GM12878 (cell line): ENCODE measurements around the gene ALG3. TPM values are rescaled to one million over a fixed set of nuclear protein-coding genes. Genes with fewer than 3 reads are reported as not detected.

ENCODE experiments used
- ATAC-seq: fragments of 200-7000 bp; cut with Tn5 transposase; 3 replicates; pipeline ENCODE4 v1.9.1; 2020; ENCODE audit warnings: mild to moderate bottlenecking, moderate library complexity
- BruUV-seq: library from RNA; stranded (reverse); fragments of 400-500 nt; replicated peaks from 2 replicates; lab custom pipeline; 2021; lab: Mats Ljungman, UMichigan
- CTCF ChIA-PET: fragments of 300-600 bp; sonication (Branson Sonifier 250); formaldehyde crosslinking; extraction: SDS; loops from one replicate; lab custom pipeline; 2021; ENCODE audit warnings: inconsistent platforms; lab: Yijun Ruan, JAX
- POLR2A ChIA-PET: fragments of 350-600 bp; formaldehyde crosslinking; extraction: SDS; loops from one replicate; lab custom pipeline; 2021; ENCODE audit warnings: inconsistent platforms; lab: Charles Lee
- RAD21 ChIA-PET: fragments of 300-600 bp; sonication (Branson Sonifier 250); formaldehyde crosslinking; loops from one replicate; lab custom pipeline; 2023; ENCODE audit warnings: antibody characterized with exemption; ENCODE audit not compliant: unreplicated experiment; lab: Charles Lee
- SMC1A ChIA-PET: fragments of 300-600 bp; sonication (Branson Sonifier 250); formaldehyde crosslinking; loops from one replicate; lab custom pipeline; 2023; ENCODE audit not compliant: unreplicated experiment, uncharacterized antibody; lab: Charles Lee
- DNase-seq: peaks from one replicate; pipeline ENCODE4 v3.0.0-alpha.2; 2011; ENCODE audit warnings: low read depth, low spot score
- FAIRE-seq: peaks from 3 replicates; lab custom pipeline; 2011; peaks lifted over from hg19 to GRCh38; lab: Jason Lieb, UNC
- H2AFZ ChIP-seq: 2 replicates; pipeline ENCODE4 v1.6.0; 2011; ENCODE audit warnings: low read depth, low read length, control low read depth; ENCODE audit not compliant: control insufficient read depth
- H3K27ac ChIP-seq: 2 replicates; pipeline ENCODE4 v1.5.1; 2011; ENCODE audit warnings: control low read depth; ENCODE audit not compliant: control insufficient read depth, insufficient read depth
- H3K27me3 ChIP-seq, 2 experiments: replicated peaks in 1 of 2; 2 replicates each; pipeline versions ENCODE4 v1.6.0 to v1.6.1; 2011; ENCODE audit warnings: low read length in 1 of 2; ENCODE audit not compliant: control insufficient read depth in 2 of 2, insufficient read depth in 2 of 2
- H3K36me3 ChIP-seq, 2 experiments: 2 replicates each; pipeline ENCODE4 v1.5.1; 2011; ENCODE audit warnings: low read length in 1 of 2; ENCODE audit not compliant: control insufficient read depth in 2 of 2, insufficient read depth in 2 of 2
- H3K4me1 ChIP-seq: 2 replicates; pipeline ENCODE4 v1.6.1; 2011; ENCODE audit warnings: mild to moderate bottlenecking, low read length, moderate library complexity, mixed read lengths; ENCODE audit not compliant: control insufficient read depth, insufficient read depth
- H3K4me2 ChIP-seq: 2 replicates; pipeline ENCODE4 v1.6.0; 2011; ENCODE audit warnings: control low read depth; ENCODE audit not compliant: control insufficient read depth, insufficient read depth
- H3K4me3 ChIP-seq: fragments of 200-600 bp; sonication (generic); 2 replicates; pipeline ENCODE4 v1.5.1; 2016
- H3K79me2 ChIP-seq: 2 replicates; pipeline ENCODE4 v1.6.0; 2011; ENCODE audit warnings: low read length; ENCODE audit not compliant: control insufficient read depth, insufficient read depth
- H3K9ac ChIP-seq: 2 replicates; pipeline ENCODE4 v1.8.0; 2011; ENCODE audit warnings: low read length, control low read depth, mixed read lengths; ENCODE audit not compliant: control insufficient read depth, insufficient read depth
- H3K9me3 ChIP-seq: replicated peaks from 3 replicates; pipeline ENCODE4 v1.5.1; 2011; ENCODE audit warnings: mild to moderate bottlenecking, low read length; ENCODE audit not compliant: control insufficient read depth, insufficient read depth
- H4K20me1 ChIP-seq: 2 replicates; pipeline ENCODE4 v1.6.0; 2011; ENCODE audit not compliant: control insufficient read depth, insufficient read depth
- FOXK2 ChIP-seq: fragments of 450-650 bp; IDR thresholded peaks from 2 replicates; pipeline ENCODE4 v1.6.1; 2017; ENCODE audit warnings: mild to moderate bottlenecking, moderate library complexity
- FOXM1 ChIP-seq: IDR thresholded peaks from 2 replicates; pipeline ENCODE4 v1.6.1; 2012; ENCODE audit warnings: low read depth, mild to moderate bottlenecking, inconsistent platforms, low read length, moderate library complexity
- JUND ChIP-seq: IDR thresholded peaks from 2 replicates; pipeline ENCODE4 v1.6.1; 2012; ENCODE audit warnings: low read depth, mild to moderate bottlenecking, low read length, improper control_type of control experiment, moderate library complexity
- MEF2A ChIP-seq: IDR thresholded peaks from 2 replicates; pipeline ENCODE4 v1.6.1; 2011; ENCODE audit warnings: low read depth, mild to moderate bottlenecking, low read length, moderate library complexity; ENCODE audit not compliant: insufficient read depth
- NR2F1 ChIP-seq: fragments of 450-650 bp; conservative IDR thresholded peaks from 2 replicates; pipeline ENCODE4 v1.6.1; 2017; ENCODE audit warnings: mild to moderate bottlenecking
- ZZZ3 ChIP-seq: IDR thresholded peaks from 2 replicates; pipeline ENCODE4 v1.6.1; 2011; ENCODE audit warnings: low read depth; ENCODE audit not compliant: control insufficient read depth, insufficient read length
- WGBS: methylation state at CpG from one replicate; pipeline ENCODE4 v1.1.6; 2016; ENCODE audit warnings: low lambda C conversion rate; ENCODE audit not compliant: insufficient replicate concordance, insufficient coverage; ENCODE audit errors: missing lambda C conversion rate; 5-methylcytosine and 5-hydroxymethylcytosine counted together
- in situ Hi-C: fragments of 300-500 bp; cut with MboI; formaldehyde crosslinking; loops from 9 replicates; pipeline ENCODE4 v1.14.3; 2018; ENCODE audit warnings: mixed read lengths
- intact Hi-C: fragments of 100-400 bp; cut with micrococcal nuclease; formaldehyde crosslinking; loops from one replicate; pipeline ENCODE4 v1.14.2; 2022; ENCODE audit not compliant: unreplicated experiment
- polyA plus RNA-seq, 11 experiments: library from polyadenylated mRNA; depleted of rRNA in 4 of 11; unstranded in 6 of 11; stranded (reverse) in 5 of 11; fragments of >200 nt; fragmentation: Nextera tagmentation in 4 of 11; fragmentation: Illumina TruSeq in 1 of 11; extraction: Ambion mirVana in 4 of 11; extraction: Trizol in 1 of 11; gene quantifications; 1 replicate in 1 of 11; 2 replicates in 10 of 11; pipeline versions ENCODE4 v1.2.1 to v1.2.3, GENCODE V29; 2011 to 2016; ENCODE audit warnings: inconsistent platforms in 2 of 11, missing spikeins in 2 of 11, low read depth in 1 of 11
- total RNA-seq, 4 experiments: library from RNA; depleted of rRNA in 3 of 4; stranded (reverse); fragments of >200 nt in 3 of 4; fragmentation: Illumina TruSeq in 1 of 4; extraction: Trizol in 1 of 4; gene quantifications; 2 replicates each; pipeline versions ENCODE4 v1.2.1 to v1.2.3, GENCODE V29; 2013 to 2021
- TF ChIP-seq, protein P1 (sequence below): IDR thresholded peaks from 2 replicates; pipeline ENCODE4 v1.6.1; 2011; ENCODE audit warnings: low read depth, mild to moderate bottlenecking, low read length, moderate library complexity, borderline replicate concordance; ENCODE audit errors: extremely low read depth
- TF ChIP-seq, protein P2 (sequence below): fragments of 450-650 bp; IDR thresholded peaks from 2 replicates; pipeline ENCODE4 v1.6.1; 2017; ENCODE audit warnings: mild to moderate bottlenecking
- TF ChIP-seq, protein P3 (sequence below): fragments of 450-650 bp; IDR thresholded peaks from 2 replicates; pipeline ENCODE4 v1.6.1; 2018; ENCODE audit warnings: borderline replicate concordance, mild to moderate bottlenecking; ENCODE audit not compliant: partially characterized antibody
- TF ChIP-seq, protein P4 (sequence below): fragments of 450-650 bp; IDR thresholded peaks from 2 replicates; pipeline ENCODE4 v1.6.1; 2017; ENCODE audit warnings: antibody characterized with exemption, mild to moderate bottlenecking, moderate library complexity

Gene ALG3
- total and polyA plus RNA-seq, 10 of the 15 experiments (the other 5 are each of a cell fraction or from before 2014, with no cell fraction given), result 13.6 to 84.7 (median 39.4) TPM

DNA sequence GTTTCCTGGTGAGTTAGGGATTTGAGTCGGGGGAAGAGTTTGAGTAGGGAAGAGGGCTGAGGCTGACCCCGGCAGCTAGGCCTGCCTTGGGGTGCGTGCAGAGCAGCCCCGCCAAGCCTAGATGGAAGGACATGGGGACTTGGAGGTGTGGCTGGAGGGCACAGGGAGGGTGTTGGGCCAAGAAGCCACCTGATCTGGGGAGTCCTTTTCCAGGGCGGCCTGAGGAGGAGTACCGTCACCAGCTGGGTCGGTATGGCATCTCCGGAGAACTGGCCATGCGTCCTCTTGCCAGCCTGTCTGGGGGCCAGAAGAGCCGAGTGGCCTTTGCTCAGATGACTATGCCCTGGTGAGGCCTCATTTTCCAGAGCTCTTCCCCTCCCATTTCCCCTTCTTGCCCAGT is 55.9 kb downstream of the ALG3 start:
- no peak overlapping the region for H2AFZ ChIP-seq
- in situ Hi-C loops, result no loop called here
- ChIA-PET CTCF (no interaction called here), SMC1A (no interaction called here), RAD21 (no interaction called here), POLR2A (no interaction called here)
- H3K27ac ChIP-seq, result no peak overlapping the region
- no peaks in the 10 kb centered on the region for H3K27me3 ChIP-seq
- H4K20me1 ChIP-seq, result peaks cover 3% of the 10 kb centered on the region; the same call in 1 of the 2 replicates
- ATAC-seq (no peak), FAIRE-seq (no peak), DNase-seq (no peak)
- 0 out of 2 replicates have a peak, but pooled peaks cover 4% of the 10 kb centered on the region for H3K4me1 ChIP-seq
- H3K4me3 ChIP-seq, result no peak overlapping the region
- intact Hi-C loops, result no loop called here
- H3K9me3 ChIP-seq, result no peaks in the 10 kb centered on the region
- no peak overlapping the region for H3K4me2 ChIP-seq
- 98% methylated on average over 10 of the region's 10 CpGs for WGBS
- H3K36me3 ChIP-seq, result peaks cover 15 to 29% of the 10 kb centered on the region in 2 experiments; a peak in 3 of 4 replicates
- peaks cover 9% of the 10 kb centered on the region for H3K79me2 ChIP-seq
- H3K9ac ChIP-seq, result no peak overlapping the region
- BruUV-seq, result no TSS peak
- TF ChIP-seq, protein P1, sequence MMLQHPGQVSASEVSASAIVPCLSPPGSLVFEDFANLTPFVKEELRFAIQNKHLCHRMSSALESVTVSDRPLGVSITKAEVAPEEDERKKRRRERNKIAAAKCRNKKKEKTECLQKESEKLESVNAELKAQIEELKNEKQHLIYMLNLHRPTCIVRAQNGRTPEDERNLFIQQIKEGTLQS, result no peak
- no peak for TF ChIP-seq ZZZ3
- TF ChIP-seq FOXM1, result no peak
- TF ChIP-seq FOXK2, result no peak
- no peak for TF ChIP-seq NR2F1
- TF ChIP-seq, protein P2, sequence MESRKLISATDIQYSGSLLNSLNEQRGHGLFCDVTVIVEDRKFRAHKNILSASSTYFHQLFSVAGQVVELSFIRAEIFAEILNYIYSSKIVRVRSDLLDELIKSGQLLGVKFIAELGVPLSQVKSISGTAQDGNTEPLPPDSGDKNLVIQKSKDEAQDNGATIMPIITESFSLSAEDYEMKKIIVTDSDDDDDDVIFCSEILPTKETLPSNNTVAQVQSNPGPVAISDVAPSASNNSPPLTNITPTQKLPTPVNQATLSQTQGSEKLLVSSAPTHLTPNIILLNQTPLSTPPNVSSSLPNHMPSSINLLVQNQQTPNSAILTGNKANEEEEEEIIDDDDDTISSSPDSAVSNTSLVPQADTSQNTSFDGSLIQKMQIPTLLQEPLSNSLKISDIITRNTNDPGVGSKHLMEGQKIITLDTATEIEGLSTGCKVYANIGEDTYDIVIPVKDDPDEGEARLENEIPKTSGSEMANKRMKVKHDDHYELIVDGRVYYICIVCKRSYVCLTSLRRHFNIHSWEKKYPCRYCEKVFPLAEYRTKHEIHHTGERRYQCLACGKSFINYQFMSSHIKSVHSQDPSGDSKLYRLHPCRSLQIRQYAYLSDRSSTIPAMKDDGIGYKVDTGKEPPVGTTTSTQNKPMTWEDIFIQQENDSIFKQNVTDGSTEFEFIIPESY, result no peak
- TF ChIP-seq, protein P3, sequence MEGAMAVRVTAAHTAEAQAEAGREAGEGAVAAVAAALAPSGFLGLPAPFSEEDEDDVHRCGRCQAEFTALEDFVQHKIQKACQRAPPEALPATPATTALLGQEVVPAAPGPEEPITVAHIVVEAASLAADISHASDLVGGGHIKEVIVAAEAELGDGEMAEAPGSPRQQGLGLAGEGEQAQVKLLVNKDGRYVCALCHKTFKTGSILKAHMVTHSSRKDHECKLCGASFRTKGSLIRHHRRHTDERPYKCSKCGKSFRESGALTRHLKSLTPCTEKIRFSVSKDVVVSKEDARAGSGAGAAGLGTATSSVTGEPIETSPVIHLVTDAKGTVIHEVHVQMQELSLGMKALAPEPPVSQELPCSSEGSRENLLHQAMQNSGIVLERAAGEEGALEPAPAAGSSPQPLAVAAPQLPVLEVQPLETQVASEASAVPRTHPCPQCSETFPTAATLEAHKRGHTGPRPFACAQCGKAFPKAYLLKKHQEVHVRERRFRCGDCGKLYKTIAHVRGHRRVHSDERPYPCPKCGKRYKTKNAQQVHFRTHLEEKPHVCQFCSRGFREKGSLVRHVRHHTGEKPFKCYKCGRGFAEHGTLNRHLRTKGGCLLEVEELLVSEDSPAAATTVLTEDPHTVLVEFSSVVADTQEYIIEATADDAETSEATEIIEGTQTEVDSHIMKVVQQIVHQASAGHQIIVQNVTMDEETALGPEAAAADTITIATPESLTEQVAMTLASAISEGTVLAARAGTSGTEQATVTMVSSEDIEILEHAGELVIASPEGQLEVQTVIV, result no peak
- TF ChIP-seq, protein P4, sequence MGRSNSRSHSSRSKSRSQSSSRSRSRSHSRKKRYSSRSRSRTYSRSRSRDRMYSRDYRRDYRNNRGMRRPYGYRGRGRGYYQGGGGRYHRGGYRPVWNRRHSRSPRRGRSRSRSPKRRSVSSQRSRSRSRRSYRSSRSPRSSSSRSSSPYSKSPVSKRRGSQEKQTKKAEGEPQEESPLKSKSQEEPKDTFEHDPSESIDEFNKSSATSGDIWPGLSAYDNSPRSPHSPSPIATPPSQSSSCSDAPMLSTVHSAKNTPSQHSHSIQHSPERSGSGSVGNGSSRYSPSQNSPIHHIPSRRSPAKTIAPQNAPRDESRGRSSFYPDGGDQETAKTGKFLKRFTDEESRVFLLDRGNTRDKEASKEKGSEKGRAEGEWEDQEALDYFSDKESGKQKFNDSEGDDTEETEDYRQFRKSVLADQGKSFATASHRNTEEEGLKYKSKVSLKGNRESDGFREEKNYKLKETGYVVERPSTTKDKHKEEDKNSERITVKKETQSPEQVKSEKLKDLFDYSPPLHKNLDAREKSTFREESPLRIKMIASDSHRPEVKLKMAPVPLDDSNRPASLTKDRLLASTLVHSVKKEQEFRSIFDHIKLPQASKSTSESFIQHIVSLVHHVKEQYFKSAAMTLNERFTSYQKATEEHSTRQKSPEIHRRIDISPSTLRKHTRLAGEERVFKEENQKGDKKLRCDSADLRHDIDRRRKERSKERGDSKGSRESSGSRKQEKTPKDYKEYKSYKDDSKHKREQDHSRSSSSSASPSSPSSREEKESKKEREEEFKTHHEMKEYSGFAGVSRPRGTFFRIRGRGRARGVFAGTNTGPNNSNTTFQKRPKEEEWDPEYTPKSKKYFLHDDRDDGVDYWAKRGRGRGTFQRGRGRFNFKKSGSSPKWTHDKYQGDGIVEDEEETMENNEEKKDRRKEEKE, result no peak
- TF ChIP-seq JUND, result no peak
- TF ChIP-seq MEF2A, result no peak
